H1 (cell line): Measurements from ENCODE around the gene C1orf21. TPM values are rescaled to one million over a fixed set of nuclear protein-coding genes. Genes with fewer than 3 reads are reported as not detected.

Source experiments
- CHD2 ChIP-seq: IDR thresholded peaks from 2 replicates; pipeline ENCODE4 v1.6.1; 2012; ENCODE audit warnings: low read length, improper control_type of control experiment
- HDAC2 ChIP-seq, 2 experiments: fragments of 300-600 bp in 1 of 2; sonication (generic) in 1 of 2; IDR thresholded peaks; 2 replicates each; pipeline ENCODE4 v1.6.1; 2011 to 2012; ENCODE audit warnings: low read depth in 2 of 2, low read length in 2 of 2, mild to moderate bottlenecking in 2 of 2, moderate library complexity in 2 of 2, borderline replicate concordance in 1 of 2, inconsistent platforms in 1 of 2
- KDM1A ChIP-seq: fragments of 200-600, 300-600 bp; sonication (generic); IDR thresholded peaks from 2 replicates; pipeline ENCODE4 v1.7.1; 2016; ENCODE audit warnings: mild to moderate bottlenecking, low read length, borderline replicate concordance
- MAFK ChIP-seq: IDR thresholded peaks from 2 replicates; pipeline ENCODE4 v1.6.1; 2012; ENCODE audit warnings: low read depth, mild to moderate bottlenecking, improper control_type of control experiment, low read length
- NRF1 ChIP-seq: IDR thresholded peaks from 2 replicates; pipeline ENCODE4 v1.6.1; 2011; ENCODE audit warnings: mild to moderate bottlenecking, low read depth, low read length, improper control_type of control experiment
- POU5F1 ChIP-seq: IDR thresholded peaks from 2 replicates; pipeline ENCODE4 v1.6.1; 2011; ENCODE audit warnings: low read depth, mild to moderate bottlenecking, low read length, moderate library complexity
- RXRA ChIP-seq: IDR thresholded peaks from 2 replicates; pipeline ENCODE4 v1.6.1; 2011; ENCODE audit warnings: low read depth, mild to moderate bottlenecking, low read length, moderate library complexity; ENCODE audit not compliant: insufficient read depth
- SIRT6 ChIP-seq: IDR thresholded peaks from one replicate; pipeline ENCODE4 v1.7.1; 2012; ENCODE audit warnings: low read length, inconsistent platforms
- TCF12 ChIP-seq: IDR thresholded peaks from 2 replicates; pipeline ENCODE4 v1.6.1; 2011; ENCODE audit warnings: low read depth, mild to moderate bottlenecking, low read length
- ZNF274 ChIP-seq: IDR thresholded peaks from 2 replicates; pipeline ENCODE4 v1.7.0; 2012; ENCODE audit warnings: low read length, borderline replicate concordance; ENCODE audit errors: extremely low read depth
- polyA plus RNA-seq, 7 experiments: library from polyadenylated mRNA; depleted of rRNA in 3 of 7; stranded (reverse) in 5 of 7; unstranded in 2 of 7; fragments of >200 nt in 5 of 7; fragments of 200-250 nt in 2 of 7; gene quantifications; 1 replicate in 5 of 7; 2 replicates in 1 of 7; 4 replicates in 1 of 7; pipeline versions ENCODE4 v1.2.1 to v1.2.3, GENCODE V29; 2011 to 2013; ENCODE audit warnings: missing spikeins in 2 of 7, mixed read lengths in 2 of 7
- total RNA-seq: library from RNA; stranded (reverse); fragmentation: NEBNext Ultra II Directional; extraction: Animal tissue kit (Norgen Biotek cat#: 25700); gene quantifications from 2 replicates; pipeline ENCODE4 v1.2.1, GENCODE V29; 2021
- TF ChIP-seq, protein P1 (sequence below): fragments of 300-600 bp; sonication (generic); IDR thresholded peaks from 2 replicates; pipeline ENCODE4 v1.7.1; 2012; ENCODE audit warnings: low read length, moderate library complexity, mild to moderate bottlenecking, inconsistent platforms; ENCODE audit not compliant: insufficient replicate concordance
- TF ChIP-seq, protein P2 (sequence below): IDR thresholded peaks from 2 replicates; pipeline ENCODE4 v1.6.1; 2012; ENCODE audit warnings: inconsistent platforms

The C1orf21 gene
- total and polyA plus RNA-seq, 2 of the 8 experiments (the other 6 are each of a cell fraction or from before 2014, with no cell fraction given), result 16.6 to 51.0 TPM

DNA sequence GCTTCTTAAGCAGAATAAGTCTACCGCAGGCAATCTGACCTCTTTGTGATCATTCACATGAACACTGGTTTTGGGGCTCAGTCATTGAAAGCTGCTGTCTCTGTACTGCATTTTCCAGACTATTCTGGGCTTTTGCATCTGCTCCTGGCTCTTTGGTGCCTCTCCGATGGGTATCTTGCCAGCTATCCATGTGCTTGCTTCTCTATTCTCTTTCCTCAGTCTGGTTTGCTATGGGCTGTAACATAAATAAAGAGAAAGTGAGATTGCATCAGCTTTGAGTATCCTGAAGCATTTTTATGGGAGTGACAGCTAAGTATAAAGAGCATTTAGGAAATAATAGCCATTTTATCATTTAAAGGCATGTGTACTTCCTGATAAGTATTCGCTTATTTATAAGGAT lies 70.7 kb downstream of the C1orf21 start (continued):
- TF ChIP-seq, protein P1, sequence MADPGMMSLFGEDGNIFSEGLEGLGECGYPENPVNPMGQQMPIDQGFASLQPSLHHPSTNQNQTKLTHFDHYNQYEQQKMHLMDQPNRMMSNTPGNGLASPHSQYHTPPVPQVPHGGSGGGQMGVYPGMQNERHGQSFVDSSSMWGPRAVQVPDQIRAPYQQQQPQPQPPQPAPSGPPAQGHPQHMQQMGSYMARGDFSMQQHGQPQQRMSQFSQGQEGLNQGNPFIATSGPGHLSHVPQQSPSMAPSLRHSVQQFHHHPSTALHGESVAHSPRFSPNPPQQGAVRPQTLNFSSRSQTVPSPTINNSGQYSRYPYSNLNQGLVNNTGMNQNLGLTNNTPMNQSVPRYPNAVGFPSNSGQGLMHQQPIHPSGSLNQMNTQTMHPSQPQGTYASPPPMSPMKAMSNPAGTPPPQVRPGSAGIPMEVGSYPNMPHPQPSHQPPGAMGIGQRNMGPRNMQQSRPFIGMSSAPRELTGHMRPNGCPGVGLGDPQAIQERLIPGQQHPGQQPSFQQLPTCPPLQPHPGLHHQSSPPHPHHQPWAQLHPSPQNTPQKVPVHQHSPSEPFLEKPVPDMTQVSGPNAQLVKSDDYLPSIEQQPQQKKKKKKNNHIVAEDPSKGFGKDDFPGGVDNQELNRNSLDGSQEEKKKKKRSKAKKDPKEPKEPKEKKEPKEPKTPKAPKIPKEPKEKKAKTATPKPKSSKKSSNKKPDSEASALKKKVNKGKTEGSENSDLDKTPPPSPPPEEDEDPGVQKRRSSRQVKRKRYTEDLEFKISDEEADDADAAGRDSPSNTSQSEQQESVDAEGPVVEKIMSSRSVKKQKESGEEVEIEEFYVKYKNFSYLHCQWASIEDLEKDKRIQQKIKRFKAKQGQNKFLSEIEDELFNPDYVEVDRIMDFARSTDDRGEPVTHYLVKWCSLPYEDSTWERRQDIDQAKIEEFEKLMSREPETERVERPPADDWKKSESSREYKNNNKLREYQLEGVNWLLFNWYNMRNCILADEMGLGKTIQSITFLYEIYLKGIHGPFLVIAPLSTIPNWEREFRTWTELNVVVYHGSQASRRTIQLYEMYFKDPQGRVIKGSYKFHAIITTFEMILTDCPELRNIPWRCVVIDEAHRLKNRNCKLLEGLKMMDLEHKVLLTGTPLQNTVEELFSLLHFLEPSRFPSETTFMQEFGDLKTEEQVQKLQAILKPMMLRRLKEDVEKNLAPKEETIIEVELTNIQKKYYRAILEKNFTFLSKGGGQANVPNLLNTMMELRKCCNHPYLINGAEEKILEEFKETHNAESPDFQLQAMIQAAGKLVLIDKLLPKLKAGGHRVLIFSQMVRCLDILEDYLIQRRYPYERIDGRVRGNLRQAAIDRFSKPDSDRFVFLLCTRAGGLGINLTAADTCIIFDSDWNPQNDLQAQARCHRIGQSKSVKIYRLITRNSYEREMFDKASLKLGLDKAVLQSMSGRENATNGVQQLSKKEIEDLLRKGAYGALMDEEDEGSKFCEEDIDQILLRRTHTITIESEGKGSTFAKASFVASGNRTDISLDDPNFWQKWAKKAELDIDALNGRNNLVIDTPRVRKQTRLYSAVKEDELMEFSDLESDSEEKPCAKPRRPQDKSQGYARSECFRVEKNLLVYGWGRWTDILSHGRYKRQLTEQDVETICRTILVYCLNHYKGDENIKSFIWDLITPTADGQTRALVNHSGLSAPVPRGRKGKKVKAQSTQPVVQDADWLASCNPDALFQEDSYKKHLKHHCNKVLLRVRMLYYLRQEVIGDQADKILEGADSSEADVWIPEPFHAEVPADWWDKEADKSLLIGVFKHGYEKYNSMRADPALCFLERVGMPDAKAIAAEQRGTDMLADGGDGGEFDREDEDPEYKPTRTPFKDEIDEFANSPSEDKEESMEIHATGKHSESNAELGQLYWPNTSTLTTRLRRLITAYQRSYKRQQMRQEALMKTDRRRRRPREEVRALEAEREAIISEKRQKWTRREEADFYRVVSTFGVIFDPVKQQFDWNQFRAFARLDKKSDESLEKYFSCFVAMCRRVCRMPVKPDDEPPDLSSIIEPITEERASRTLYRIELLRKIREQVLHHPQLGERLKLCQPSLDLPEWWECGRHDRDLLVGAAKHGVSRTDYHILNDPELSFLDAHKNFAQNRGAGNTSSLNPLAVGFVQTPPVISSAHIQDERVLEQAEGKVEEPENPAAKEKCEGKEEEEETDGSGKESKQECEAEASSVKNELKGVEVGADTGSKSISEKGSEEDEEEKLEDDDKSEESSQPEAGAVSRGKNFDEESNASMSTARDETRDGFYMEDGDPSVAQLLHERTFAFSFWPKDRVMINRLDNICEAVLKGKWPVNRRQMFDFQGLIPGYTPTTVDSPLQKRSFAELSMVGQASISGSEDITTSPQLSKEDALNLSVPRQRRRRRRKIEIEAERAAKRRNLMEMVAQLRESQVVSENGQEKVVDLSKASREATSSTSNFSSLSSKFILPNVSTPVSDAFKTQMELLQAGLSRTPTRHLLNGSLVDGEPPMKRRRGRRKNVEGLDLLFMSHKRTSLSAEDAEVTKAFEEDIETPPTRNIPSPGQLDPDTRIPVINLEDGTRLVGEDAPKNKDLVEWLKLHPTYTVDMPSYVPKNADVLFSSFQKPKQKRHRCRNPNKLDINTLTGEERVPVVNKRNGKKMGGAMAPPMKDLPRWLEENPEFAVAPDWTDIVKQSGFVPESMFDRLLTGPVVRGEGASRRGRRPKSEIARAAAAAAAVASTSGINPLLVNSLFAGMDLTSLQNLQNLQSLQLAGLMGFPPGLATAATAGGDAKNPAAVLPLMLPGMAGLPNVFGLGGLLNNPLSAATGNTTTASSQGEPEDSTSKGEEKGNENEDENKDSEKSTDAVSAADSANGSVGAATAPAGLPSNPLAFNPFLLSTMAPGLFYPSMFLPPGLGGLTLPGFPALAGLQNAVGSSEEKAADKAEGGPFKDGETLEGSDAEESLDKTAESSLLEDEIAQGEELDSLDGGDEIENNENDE, result no peak
- TF ChIP-seq ZNF274 (no peak), TCF12 (no peak), NRF1 (no peak), SIRT6 (no peak), RXRA (no peak), POU5F1 (no peak), MAFK (no peak), HDAC2 (IDR thresholded peaks at IDR 0.05; ENCODE audit: borderline replicate concordance in 1 of 2, low read depth in 2 of 2, low read length in 2 of 2) (no peak), CHD2 (no peak), KDM1A (no peak)
- TF ChIP-seq, protein P2, sequence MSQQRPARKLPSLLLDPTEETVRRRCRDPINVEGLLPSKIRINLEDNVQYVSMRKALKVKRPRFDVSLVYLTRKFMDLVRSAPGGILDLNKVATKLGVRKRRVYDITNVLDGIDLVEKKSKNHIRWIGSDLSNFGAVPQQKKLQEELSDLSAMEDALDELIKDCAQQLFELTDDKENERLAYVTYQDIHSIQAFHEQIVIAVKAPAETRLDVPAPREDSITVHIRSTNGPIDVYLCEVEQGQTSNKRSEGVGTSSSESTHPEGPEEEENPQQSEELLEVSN, result no peak
